GM19468 (cell line): ENCODE measurements around the gene WWP2.
"Not testable (repeated sequence)": the region's sequence is repeated elsewhere in the genome, so short reads cannot be mapped to it uniquely, and the experiment has no call there.

Source experiments
- ATAC-seq: cut with Tn5 transposase; IDR thresholded peaks from one replicate; pipeline ENCODE4 v1.9.1; 2021; ENCODE audit warnings: mild to moderate bottlenecking, moderate library complexity, moderate number of reproducible peaks; ENCODE audit not compliant: unreplicated experiment; ENCODE audit errors: extremely low read depth

Gene WWP2

DNA sequence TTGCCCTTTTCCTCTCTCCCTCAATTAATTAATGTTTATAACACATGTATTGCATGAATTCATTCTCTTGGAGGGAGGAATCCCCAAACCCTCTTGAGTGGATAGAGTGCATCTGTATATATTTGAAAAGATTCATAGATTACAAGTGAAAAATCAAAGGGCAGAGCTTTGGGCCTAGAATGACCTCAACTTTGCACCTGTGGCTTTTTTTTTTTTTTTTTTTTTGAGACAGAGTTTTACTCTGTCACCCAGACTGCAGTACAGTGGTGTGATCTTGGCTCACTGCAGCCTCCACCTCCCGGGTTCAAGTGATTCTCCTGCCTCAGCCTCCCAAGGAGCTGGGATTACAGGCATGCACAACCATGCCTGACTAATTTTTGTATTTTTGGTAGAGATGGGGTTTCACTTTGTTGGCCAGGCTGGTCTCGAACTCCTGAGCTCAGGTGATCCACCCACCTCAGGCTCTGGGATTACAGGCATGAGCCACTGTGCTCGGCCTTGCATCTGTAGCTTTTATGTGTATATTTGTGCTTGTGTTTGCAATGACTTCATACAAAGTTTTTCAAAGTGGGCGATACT, 62.5 kb downstream of the WWP2 start:
- ATAC-seq = not testable (repeated sequence)

DNA sequence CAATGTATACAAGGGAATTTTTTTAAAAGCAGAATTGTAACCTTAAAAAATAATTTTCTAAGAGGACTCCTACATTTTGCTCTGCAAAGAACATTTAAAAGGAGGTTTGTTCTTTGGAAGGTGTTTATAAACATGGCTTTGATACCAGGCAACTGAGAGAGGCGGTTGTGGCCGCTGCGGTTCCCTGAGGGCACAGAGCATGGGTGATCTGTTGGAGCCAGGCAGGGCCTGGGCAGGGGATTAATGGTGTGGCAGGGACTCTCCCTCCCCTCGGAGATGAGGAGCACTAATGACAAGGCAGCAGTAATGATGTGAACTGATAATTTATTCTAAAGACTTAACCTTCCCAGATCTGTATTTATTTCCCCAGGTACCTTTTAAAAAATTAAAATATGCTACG, 65.4 kb downstream of the WWP2 start:
- no peak for ATAC-seq

DNA sequence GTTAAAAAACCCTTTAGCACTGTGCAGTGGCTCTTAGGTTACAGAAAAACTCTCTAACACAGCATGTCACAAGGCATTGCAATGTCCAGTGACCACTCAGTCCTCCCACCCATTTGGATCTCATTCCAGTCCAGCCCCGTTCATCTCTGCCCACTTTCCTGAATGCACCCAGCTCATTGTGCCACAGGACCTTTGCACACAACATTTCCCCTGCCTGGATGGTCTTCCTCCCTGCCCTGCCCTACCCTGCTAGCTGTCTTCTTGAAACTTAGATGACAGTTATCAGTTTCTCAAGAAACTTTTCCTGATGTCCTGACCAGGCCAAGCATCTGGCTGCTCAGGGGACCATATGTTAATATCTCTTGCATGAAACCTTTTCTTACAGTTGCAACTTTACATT, 67.2 kb downstream of the WWP2 start:
- ATAC-seq = no peak

DNA sequence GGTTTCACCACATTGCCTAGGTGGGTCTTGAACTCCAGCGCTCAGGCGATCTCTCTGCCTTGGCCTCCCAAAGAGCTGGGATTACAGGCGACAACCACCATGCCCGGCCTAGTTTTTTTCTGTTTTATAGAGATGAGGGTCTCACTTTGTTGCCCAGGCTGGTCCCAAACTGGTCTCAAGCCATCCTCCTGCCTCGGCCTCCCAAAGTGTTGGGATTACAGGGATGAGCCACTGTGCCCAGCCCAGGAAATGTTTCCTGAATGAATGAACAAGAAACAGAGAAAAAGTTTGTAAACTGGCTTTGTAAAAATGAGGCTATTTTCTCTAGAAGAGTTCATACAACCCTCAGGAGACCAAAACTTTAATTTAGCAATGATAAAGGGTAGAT, 68.0 kb downstream of the WWP2 start:
- no peak for ATAC-seq

- no peak for ATAC-seq
Observed at GRCh38 chr16:69830534-69831211, 68.5 kb downstream of the WWP2 start.

DNA sequence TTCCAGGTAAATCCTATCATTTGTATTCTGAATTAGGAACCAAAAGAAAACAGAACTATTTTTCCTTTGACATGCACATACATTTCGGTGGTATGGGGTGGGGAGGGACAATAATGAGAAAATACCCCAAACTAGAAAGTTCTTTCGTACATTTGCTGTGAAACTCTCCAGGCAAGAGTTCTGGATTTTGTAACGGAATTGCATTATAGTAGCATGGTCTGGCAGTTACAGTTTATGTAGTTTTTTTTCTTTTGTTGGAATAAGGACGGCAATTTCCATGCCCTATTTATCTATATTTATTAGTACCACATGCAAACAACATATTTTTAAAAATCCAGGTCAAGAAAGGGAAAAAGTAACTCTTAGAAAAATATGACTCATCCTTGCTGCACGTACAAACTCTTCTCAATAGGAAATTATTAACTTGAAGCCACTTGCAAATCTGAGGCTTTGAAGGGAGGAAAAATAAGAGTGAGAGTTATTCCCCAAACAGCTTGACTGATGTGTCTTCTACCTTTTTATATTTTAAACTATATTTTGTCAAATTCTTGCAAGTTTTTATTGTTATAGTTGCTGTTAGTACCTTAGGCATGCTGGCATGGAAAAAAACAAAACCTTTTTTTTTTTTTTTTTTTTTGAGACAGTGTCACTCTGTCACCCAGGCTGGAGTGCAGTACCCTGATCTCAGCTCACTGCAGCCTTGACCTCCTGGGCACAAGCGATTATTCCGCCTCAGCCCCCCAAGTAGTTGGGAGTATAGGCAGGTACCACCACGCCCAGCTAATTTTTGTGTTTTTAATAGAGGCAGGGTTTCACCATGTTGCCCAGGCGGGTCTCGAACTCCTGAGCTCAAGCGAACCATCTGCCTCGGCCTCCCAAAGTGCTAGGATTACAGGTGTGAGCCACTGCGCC, 69.3 kb downstream of the WWP2 start:
- no peak for ATAC-seq

GRCh38 chr16:69833357-69834282, 71.5 kb downstream of the WWP2 start:
- no peak for ATAC-seq

GRCh38 chr16:69834807-69835466, 72.8 kb downstream of the WWP2 start:
- ATAC-seq = no peak

GRCh38 chr16:69836257-69836656, 74.1 kb downstream of the WWP2 start:
- ATAC-seq = no peak

DNA sequence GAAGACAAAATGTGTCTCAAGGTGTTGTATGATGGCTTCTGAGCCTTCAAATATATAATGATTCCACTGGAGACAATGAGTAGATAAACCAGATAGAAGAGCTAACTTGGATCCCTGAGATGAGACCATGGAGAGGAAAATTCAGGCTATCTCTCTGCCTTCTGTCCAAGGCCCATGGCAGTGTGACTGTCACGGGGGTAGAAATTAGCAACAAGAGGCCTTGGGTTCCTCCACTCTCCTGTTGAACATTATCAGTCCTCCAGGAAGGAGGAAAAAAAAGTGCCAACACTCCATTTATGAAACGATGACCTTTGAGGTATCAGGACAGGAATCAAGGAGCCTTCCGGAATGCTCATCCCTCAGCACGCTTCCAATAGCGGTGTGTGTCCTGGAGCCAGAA, 75.2 kb downstream of the WWP2 start:
- no peak for ATAC-seq

GRCh38 chr16:69838489-69838888, 76.4 kb downstream of the WWP2 start:
- ATAC-seq = no peak

DNA sequence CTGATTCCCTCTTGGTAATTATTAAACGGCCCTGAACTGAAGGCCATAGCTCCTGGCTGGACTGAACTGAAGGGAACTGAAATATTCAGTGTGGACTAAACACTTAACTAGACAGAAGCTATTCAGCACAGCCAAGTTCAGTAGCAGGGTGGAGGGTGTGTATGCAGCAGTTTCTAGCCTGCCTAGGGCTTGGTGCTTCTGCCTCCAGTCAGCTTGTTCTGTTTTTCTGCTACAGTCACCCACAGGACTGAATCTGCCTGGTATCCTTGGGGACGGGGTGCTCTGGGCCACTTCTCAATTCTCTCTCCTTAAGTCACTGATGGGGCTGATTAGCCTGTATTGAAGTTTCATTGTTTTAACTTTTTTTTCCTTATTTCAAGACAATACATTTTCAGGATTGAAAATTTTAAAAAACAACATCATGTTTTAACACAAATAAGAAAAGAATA, 77.1 kb downstream of the WWP2 start:
- no peak for ATAC-seq

- no peak for ATAC-seq
Observed at GRCh38 chr16:69839798-69840409, 77.8 kb downstream of the WWP2 start.

GRCh38 chr16:69840975-69841374, 78.8 kb downstream of the WWP2 start:
- ATAC-seq = no peak

- ATAC-seq = no peak
Observed at GRCh38 chr16:69844441-69844840, 82.3 kb downstream of the WWP2 start.

DNA sequence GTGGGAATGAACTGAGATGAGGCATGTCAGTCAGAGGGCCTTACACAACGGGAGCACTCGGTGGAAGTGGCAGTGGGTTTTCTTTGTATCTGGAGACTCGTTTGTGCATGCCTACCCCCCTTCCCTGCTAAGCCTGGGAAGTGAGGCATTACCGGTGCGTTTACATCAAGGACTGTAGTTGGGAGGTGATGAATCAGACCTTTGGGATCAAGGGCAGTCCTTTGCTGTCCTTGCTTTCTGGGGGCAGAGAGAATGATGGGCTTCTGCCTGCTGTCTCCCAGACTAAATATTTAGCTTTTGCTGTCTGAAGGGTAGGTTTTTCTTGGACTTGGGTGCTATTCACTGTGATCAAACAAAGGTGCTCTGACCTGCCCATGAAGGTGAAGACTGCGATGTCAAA, 83.0 kb downstream of the WWP2 start:
- no peak for ATAC-seq

- ATAC-seq = no peak
Observed at GRCh38 chr16:69847643-69848042, 85.5 kb downstream of the WWP2 start.

DNA sequence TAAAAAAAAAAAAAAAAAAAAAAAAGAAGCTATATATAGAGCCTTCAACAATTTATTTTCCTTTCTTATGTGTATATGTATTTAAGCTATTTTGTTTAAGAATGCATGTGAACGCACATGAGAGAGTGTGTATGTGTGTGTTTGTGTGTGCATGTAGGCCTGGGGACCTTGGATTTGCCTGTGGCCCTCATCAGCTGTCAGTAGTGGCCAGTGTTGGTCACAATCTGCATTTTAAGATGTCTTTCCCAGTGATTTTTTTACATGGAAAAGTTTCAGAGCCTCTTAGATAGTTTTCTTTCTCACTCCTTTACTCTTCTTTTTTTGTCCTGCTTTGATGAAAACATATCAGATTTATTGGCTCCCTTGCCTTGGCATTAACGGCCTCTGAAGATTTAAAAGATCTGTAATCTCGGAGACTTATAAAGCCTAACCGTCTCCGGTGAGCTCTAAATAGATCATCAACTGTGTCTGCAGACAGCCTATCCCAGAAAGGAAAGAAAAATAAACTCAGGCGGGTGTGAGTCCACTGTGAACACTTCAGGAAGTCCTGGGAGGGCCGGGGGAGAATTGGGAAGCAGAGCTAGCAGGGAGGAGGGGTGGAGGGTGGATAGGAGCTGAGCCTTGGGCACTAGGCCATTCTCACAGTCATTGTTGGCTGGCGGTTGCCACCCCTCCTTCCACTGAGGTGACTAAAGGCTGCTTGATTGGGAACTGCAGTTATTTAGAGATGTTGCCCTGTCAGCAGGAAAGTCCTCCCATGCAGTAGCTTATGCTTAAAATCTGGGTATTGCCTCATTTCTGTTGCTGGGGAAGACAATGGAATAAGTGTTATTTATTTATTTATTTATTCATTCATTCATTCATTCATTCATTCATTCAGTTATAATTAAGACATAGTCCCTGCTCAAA, 86.8 kb downstream of the WWP2 start:
- ATAC-seq = no peak
